MM.1S (cell line): ENCODE results near the gene OSBPL8.
"Not testable (repeated sequence)": the region's sequence is repeated elsewhere in the genome, so short reads cannot be mapped to it uniquely, and the experiment has no call there.

Experiments
- DNase-seq: peaks from one replicate; pipeline ENCODE4 v3.0.0-alpha.2; 2015
- H2AFZ ChIP-seq: fragments of 300-600 bp; sonication (generic); 2 replicates; pipeline ENCODE4 v1.6.0; 2016; ENCODE audit warnings: antibody characterized with exemption, low read length
- H3F3A ChIP-seq: fragments of 300-600 bp; sonication (generic); 2 replicates; pipeline ENCODE4 v1.6.1; 2016; ENCODE audit warnings: mild to moderate bottlenecking, antibody characterized with exemption, low read length, moderate library complexity, mixed read lengths; ENCODE audit not compliant: insufficient read depth
- H3K27ac ChIP-seq: fragments of 300-600 bp; sonication (generic); 2 replicates; pipeline ENCODE4 v1.5.1; 2016; ENCODE audit warnings: mild to moderate bottlenecking, low read length
- H3K27me3 ChIP-seq: fragments of 300-600 bp; sonication (generic); replicated peaks from 2 replicates; pipeline ENCODE4 v1.6.0; 2016; ENCODE audit warnings: low read length; ENCODE audit not compliant: insufficient read depth
- H3K36me3 ChIP-seq: fragments of 300-600 bp; sonication (generic); replicated peaks from 2 replicates; pipeline ENCODE4 v1.6.1; 2016; ENCODE audit warnings: mild to moderate bottlenecking, low read length, mixed read lengths; ENCODE audit not compliant: insufficient read depth
- H3K4me1 ChIP-seq: fragments of 300-600 bp; sonication (generic); 2 replicates; pipeline ENCODE4 v1.6.1; 2016; ENCODE audit warnings: low read length, mixed read lengths
- H3K4me2 ChIP-seq: fragments of 300-600 bp; sonication (generic); 2 replicates; pipeline ENCODE4 v1.6.0; 2016; ENCODE audit warnings: low read depth, low read length
- H3K4me3 ChIP-seq: fragments of 300-600 bp; sonication (generic); 2 replicates; pipeline ENCODE4 v1.5.1; 2016; ENCODE audit warnings: low read length, mixed read lengths
- H3K79me2 ChIP-seq: fragments of 300-600 bp; sonication (generic); 2 replicates; pipeline ENCODE4 v1.6.1; 2016; ENCODE audit warnings: mixed run types, low read length, mixed read lengths
- H3K9ac ChIP-seq: fragments of 300-600 bp; sonication (generic); 2 replicates; pipeline ENCODE4 v1.6.1; 2016; ENCODE audit warnings: low read length, mixed read lengths
- H3K9me2 ChIP-seq: fragments of 300-600 bp; sonication (generic); replicated peaks from 2 replicates; pipeline ENCODE4 v1.6.1; 2016; ENCODE audit warnings: mild to moderate bottlenecking, low read length, mixed read lengths; ENCODE audit not compliant: insufficient read depth
- H3K9me3 ChIP-seq: fragments of 300-600 bp; sonication (generic); replicated peaks from 2 replicates; pipeline ENCODE4 v1.6.1; 2016; ENCODE audit warnings: mild to moderate bottlenecking, low read length, mixed read lengths; ENCODE audit not compliant: insufficient read depth
- H4K20me1 ChIP-seq: fragments of 300-600 bp; sonication (generic); 2 replicates; pipeline ENCODE4 v1.6.1; 2016; ENCODE audit warnings: mild to moderate bottlenecking, low read length, moderate library complexity, mixed read lengths; ENCODE audit not compliant: insufficient read depth
- EZH2 ChIP-seq: fragments of 300-600 bp; sonication (generic); optimal IDR thresholded peaks from 2 replicates; pipeline ENCODE3; 2017; ENCODE audit warnings: low read depth, mild to moderate bottlenecking, antibody characterized with exemption, low read length, mixed read lengths
- EZH2phosphoT487 ChIP-seq: fragments of 300-600 bp; sonication (generic); IDR thresholded peaks from 2 replicates; pipeline ENCODE4 v1.6.1; 2018; ENCODE audit warnings: antibody characterized with exemption, low read length
- TF ChIP-seq, protein P1 (sequence below): fragments of 300-600 bp; sonication (generic); IDR thresholded peaks from 2 replicates; pipeline ENCODE4 v1.5.1; 2016; ENCODE audit warnings: antibody characterized with exemption, low read length, mixed read lengths

Gene OSBPL8

DNA sequence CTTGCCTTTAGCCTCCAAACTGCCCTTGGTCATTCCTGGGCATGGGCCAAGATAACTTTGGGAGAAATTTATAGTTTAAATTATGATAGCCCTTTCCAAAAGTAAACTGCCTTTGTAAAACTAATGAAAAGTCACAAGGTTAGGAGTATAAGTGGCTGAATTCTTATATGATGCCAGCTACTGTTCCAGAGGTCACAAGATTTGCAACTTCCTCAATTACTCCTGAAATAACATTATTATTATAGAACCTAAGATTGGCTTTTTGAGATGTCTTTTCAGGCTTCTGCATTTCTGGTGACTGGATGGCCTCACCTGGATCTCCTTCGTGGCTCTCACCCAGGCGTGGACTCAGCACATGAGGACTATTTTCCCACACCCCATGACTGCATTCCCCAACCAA, 55.0 kb downstream of the OSBPL8 start:
- no peaks in the 10 kb centered on the region for H3K36me3 ChIP-seq

DNA sequence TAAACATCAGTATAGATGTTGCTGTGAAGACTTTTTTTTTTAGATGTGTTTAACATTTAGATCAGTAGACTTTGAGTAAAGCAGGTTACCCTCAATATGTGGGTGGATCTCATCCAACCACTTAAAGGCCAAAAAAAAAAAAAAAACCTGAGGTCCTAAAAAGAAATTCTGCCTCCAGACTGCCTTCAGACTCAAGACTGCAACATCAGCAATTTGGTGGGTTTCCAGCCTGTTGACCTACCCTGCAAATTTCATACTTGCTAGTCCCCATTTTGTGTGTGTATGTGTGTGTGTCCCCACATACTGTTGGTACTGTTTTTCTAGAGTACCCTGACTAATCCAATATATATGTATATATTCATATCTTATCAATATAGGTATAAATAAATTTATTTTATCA, 55.6 kb downstream of the OSBPL8 start:
- peaks cover 7% of the 10 kb centered on the region; the same call in 1 of the 2 replicates for H3K79me2 ChIP-seq
- no peak overlapping the region for H3K4me3 ChIP-seq
- no peak overlapping the region for H2AFZ ChIP-seq
- no peak overlapping the region for H3K27ac ChIP-seq
- no peak overlapping the region for H3K9ac ChIP-seq
- H3K9me3 ChIP-seq = no peaks in the 10 kb centered on the region
- TF ChIP-seq, protein P1, sequence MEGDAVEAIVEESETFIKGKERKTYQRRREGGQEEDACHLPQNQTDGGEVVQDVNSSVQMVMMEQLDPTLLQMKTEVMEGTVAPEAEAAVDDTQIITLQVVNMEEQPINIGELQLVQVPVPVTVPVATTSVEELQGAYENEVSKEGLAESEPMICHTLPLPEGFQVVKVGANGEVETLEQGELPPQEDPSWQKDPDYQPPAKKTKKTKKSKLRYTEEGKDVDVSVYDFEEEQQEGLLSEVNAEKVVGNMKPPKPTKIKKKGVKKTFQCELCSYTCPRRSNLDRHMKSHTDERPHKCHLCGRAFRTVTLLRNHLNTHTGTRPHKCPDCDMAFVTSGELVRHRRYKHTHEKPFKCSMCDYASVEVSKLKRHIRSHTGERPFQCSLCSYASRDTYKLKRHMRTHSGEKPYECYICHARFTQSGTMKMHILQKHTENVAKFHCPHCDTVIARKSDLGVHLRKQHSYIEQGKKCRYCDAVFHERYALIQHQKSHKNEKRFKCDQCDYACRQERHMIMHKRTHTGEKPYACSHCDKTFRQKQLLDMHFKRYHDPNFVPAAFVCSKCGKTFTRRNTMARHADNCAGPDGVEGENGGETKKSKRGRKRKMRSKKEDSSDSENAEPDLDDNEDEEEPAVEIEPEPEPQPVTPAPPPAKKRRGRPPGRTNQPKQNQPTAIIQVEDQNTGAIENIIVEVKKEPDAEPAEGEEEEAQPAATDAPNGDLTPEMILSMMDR = no peak
- no peak for TF ChIP-seq EZH2
- no peak for TF ChIP-seq EZH2phosphoT487
- H4K20me1 ChIP-seq = no peaks in the 10 kb centered on the region
- no peaks in the 10 kb centered on the region for H3F3A ChIP-seq
- H3K4me2 ChIP-seq = no peak overlapping the region
- no peaks in the 10 kb centered on the region for H3K9me2 ChIP-seq
- no peaks in the 10 kb centered on the region for H3K4me1 ChIP-seq
- no peak for DNase-seq
- no peaks in the 10 kb centered on the region for H3K27me3 ChIP-seq
- no peaks in the 10 kb centered on the region for H3K36me3 ChIP-seq

More for the DNA sequence above, 55.0 kb downstream of the OSBPL8 start:
- Histone ChIP-seq H3K27me3 (no peaks in the 10 kb centered on the region), H3F3A (no peaks in the 10 kb centered on the region), H4K20me1 (no peaks in the 10 kb centered on the region), H3K27ac (no peak overlapping the region), H3K9ac (no peak overlapping the region), H3K79me2 (peaks cover 7% of the 10 kb centered on the region; the same call in 1 of the 2 replicates), H3K9me2 (no peaks in the 10 kb centered on the region), H3K4me1 (no peaks in the 10 kb centered on the region), H2AFZ (no peak overlapping the region), H3K4me2 (no peak overlapping the region), H3K4me3 (no peak overlapping the region), H3K9me3 (no peaks in the 10 kb centered on the region)
- DNase-seq = no peak
- TF ChIP-seq EZH2phosphoT487 (no peak), EZH2 (no peak)
- TF ChIP-seq, protein P1 = no peak

DNA sequence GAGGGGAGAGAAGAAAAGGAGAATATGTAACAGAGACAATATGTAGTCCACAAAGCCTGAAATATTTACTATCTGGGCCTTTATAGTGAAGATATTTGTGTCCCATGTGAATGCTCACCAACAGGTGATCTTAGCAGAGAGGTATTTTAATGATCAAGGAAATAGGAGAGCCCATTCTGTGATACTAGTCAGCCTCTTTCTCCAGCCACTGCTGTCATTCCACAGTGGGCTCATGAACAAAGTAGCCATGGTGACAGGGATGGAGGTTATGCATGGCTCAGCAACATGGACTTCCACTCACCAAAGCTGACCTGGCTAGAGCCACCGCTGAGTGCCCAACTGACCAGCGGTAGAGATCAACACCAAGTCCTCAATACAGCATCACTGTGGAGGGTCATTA, 58.2 kb downstream of the OSBPL8 start:
- DNase-seq = no peak
- Histone ChIP-seq H3F3A (no peaks in the 10 kb centered on the region), H3K9me3 (no peaks in the 10 kb centered on the region), H3K79me2 (peaks cover 7% of the 10 kb centered on the region; the same call in 1 of the 2 replicates), H2AFZ (no peak overlapping the region), H3K9ac (no peak overlapping the region), H3K4me2 (no peak overlapping the region), H3K4me3 (no peak overlapping the region), H3K36me3 (no peaks in the 10 kb centered on the region), H4K20me1 (no peaks in the 10 kb centered on the region), H3K27ac (no peak overlapping the region), H3K9me2 (no peaks in the 10 kb centered on the region), H3K27me3 (no peaks in the 10 kb centered on the region), H3K4me1 (no peaks in the 10 kb centered on the region)
- TF ChIP-seq, protein P1 = no peak
- no peak for TF ChIP-seq EZH2
- no peak for TF ChIP-seq EZH2phosphoT487

DNA sequence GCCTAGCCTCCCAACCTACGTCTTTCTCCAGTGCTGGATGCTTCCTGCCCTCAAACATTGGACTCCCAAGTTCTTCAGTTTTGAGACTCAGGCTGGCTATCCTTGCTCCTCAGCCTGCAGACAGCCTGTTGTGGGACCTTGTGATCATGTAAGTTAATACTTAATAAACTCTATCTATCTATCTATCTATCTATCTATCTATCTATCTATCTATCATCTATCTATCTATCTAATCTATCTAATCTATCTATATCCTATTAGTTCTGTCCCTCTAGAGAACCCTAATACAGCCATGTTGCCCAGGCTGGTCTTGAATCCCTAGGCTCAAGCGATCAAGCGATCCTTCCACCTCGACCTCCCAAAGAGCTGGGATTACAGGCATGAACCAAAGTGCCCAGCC, 60.4 kb downstream of the OSBPL8 start:
- H3K4me2 ChIP-seq, H3K9me2 ChIP-seq, H3K9me3 ChIP-seq, H3F3A ChIP-seq, H3K4me1 ChIP-seq, H3K36me3 ChIP-seq, H3K4me3 ChIP-seq, H4K20me1 ChIP-seq, H2AFZ ChIP-seq, DNase-seq, H3K27ac ChIP-seq, H3K79me2 ChIP-seq, H3K27me3 ChIP-seq, H3K9ac ChIP-seq: not testable (repeated sequence)
